HepG2 (cell line): Measurements from ENCODE around the gene WDR5B. TPM values are rescaled to one million over a fixed set of nuclear protein-coding genes. Genes with fewer than 3 reads are reported as not detected.

Source experiments
- AHR ChIP-seq: IDR thresholded peaks from 2 replicates; pipeline ENCODE4 v1.6.1; 2018; ENCODE audit warnings: missing genetic modification reagents, missing compliant biosample characterization
- ARID2 ChIP-seq: sonication (generic); formaldehyde crosslinking; IDR thresholded peaks from 2 replicates; pipeline ENCODE4 v1.8.1; 2022; ENCODE audit warnings: mild to moderate bottlenecking, missing genetic modification reagents, borderline replicate concordance
- DMAP1 ChIP-seq: IDR thresholded peaks from 2 replicates; pipeline ENCODE4 v1.6.1; 2016
- EED ChIP-seq: sonication (generic); formaldehyde crosslinking; IDR thresholded peaks from 2 replicates; pipeline ENCODE4 v1.5.0; 2020; ENCODE audit warnings: mild to moderate bottlenecking, missing genetic modification reagents
- FOXO1 ChIP-seq: sonication (generic); formaldehyde crosslinking; IDR thresholded peaks from 2 replicates; pipeline ENCODE4 v1.4.0; 2020; ENCODE audit warnings: missing genetic modification reagents
- GABPA ChIP-seq, 2 experiments: IDR thresholded peaks; 2 replicates each; pipeline ENCODE4 v1.6.1; 2011 to 2016; ENCODE audit warnings: low read depth in 2 of 2, low read length in 1 of 2, missing biosample characterization in 1 of 2, missing genetic modification characterization in 1 of 2
- HOXD1 ChIP-seq: sonication (generic); formaldehyde crosslinking; IDR thresholded peaks from 2 replicates; pipeline ENCODE4 v1.5.0; 2020; ENCODE audit warnings: missing genetic modification reagents
- NKX3-1 ChIP-seq: sonication (generic); formaldehyde crosslinking; IDR thresholded peaks from 2 replicates; pipeline ENCODE4 v1.5.0; 2020; ENCODE audit warnings: missing genetic modification reagents
- SPEN ChIP-seq: sonication (generic); formaldehyde crosslinking; IDR thresholded peaks from 2 replicates; pipeline ENCODE4 v1.5.1; 2020; ENCODE audit warnings: low read depth, mild to moderate bottlenecking, missing genetic modification reagents
- TAF1 ChIP-seq: sonication (generic); formaldehyde crosslinking; IDR thresholded peaks from 2 replicates; pipeline ENCODE4 v1.4.0; 2020; ENCODE audit warnings: missing genetic modification reagents
- YEATS4 ChIP-seq: sonication (generic); formaldehyde crosslinking; IDR thresholded peaks from 2 replicates; pipeline ENCODE4 v1.4.0; 2020; ENCODE audit warnings: missing genetic modification reagents, borderline replicate concordance
- ZFP36 ChIP-seq: fragments of 150-350 bp; IDR thresholded peaks from 2 replicates; pipeline ENCODE4 v1.6.1; 2018; ENCODE audit warnings: borderline replicate concordance, low read length, low read depth; ENCODE audit not compliant: partially characterized antibody
- ZNF143 ChIP-seq: sonication (generic); formaldehyde crosslinking; IDR thresholded peaks from 2 replicates; pipeline ENCODE4 v1.4.0; 2020; ENCODE audit warnings: missing genetic modification reagents
- ZNF337 ChIP-seq: sonication (generic); formaldehyde crosslinking; IDR thresholded peaks from 2 replicates; pipeline ENCODE4 v1.5.1; 2020; ENCODE audit warnings: missing genetic modification reagents, low read depth, mild to moderate bottlenecking, borderline replicate concordance
- ZNF547 ChIP-seq: sonication (generic); formaldehyde crosslinking; IDR thresholded peaks from 2 replicates; pipeline ENCODE4 v1.5.1; 2020; ENCODE audit warnings: mild to moderate bottlenecking, missing genetic modification reagents
- ZNF563 ChIP-seq: sonication (generic); formaldehyde crosslinking; IDR thresholded peaks from 2 replicates; pipeline ENCODE4 v1.8.0; 2022; ENCODE audit warnings: mild to moderate bottlenecking, moderate library complexity, missing genetic modification reagents
- ZNF619 ChIP-seq: sonication (generic); formaldehyde crosslinking; IDR thresholded peaks from 2 replicates; pipeline ENCODE4 v1.4.0; 2020; ENCODE audit warnings: mild to moderate bottlenecking, missing genetic modification reagents
- ZNF746 ChIP-seq: sonication (generic); formaldehyde crosslinking; IDR thresholded peaks from 2 replicates; pipeline ENCODE4 v1.8.0; 2022; ENCODE audit warnings: mild to moderate bottlenecking, missing genetic modification reagents
- polyA plus RNA-seq, 8 experiments: library from polyadenylated mRNA; depleted of rRNA in 3 of 8; stranded (reverse) in 7 of 8; unstranded in 1 of 8; fragments of >200 nt; fragmentation: Illumina TruSeq in 4 of 8; extraction: Trizol in 4 of 8; gene quantifications; 2 replicates each; pipeline versions ENCODE4 v1.2.1 to v1.2.3, GENCODE V29; 2011 to 2016; ENCODE audit warnings: low read depth in 4 of 8, missing spikeins in 1 of 8, mixed read lengths in 1 of 8; ENCODE audit not compliant: insufficient read depth in 1 of 8
- total RNA-seq, 5 experiments: library from RNA; depleted of rRNA; stranded (reverse); fragments of >200 nt; fragmentation: Illumina TruSeq; extraction: Trizol; gene quantifications; 2 replicates each; pipeline ENCODE4 v1.2.3, GENCODE V29; 2016; ENCODE audit warnings: low read depth in 1 of 5
- TF ChIP-seq, protein P1 (sequence below): sonication (generic); formaldehyde crosslinking; IDR thresholded peaks from 2 replicates; pipeline ENCODE4 v1.5.1; 2020; ENCODE audit warnings: missing genetic modification reagents, mild to moderate bottlenecking, borderline replicate concordance
- TF ChIP-seq, protein P2 (sequence below): sonication (generic); formaldehyde crosslinking; IDR thresholded peaks from 2 replicates; pipeline ENCODE4 v1.4.0; 2020; ENCODE audit warnings: mild to moderate bottlenecking, missing genetic modification reagents
- TF ChIP-seq, protein P3 (sequence below): sonication (generic); formaldehyde crosslinking; IDR thresholded peaks from 2 replicates; pipeline ENCODE4 v1.5.0; 2020; ENCODE audit warnings: mild to moderate bottlenecking, missing genetic modification reagents, moderate library complexity
- TF ChIP-seq, protein P4 (sequence below): sonication (generic); formaldehyde crosslinking; IDR thresholded peaks from 2 replicates; pipeline ENCODE4 v1.9.0; 2022; ENCODE audit warnings: low read depth, missing genetic modification reagents

Gene WDR5B
- total and polyA plus RNA-seq, 2 of the 13 experiments (the other 11 are each of a cell fraction or from before 2014, with no cell fraction given): 2.5 to 3.6 TPM

DNA sequence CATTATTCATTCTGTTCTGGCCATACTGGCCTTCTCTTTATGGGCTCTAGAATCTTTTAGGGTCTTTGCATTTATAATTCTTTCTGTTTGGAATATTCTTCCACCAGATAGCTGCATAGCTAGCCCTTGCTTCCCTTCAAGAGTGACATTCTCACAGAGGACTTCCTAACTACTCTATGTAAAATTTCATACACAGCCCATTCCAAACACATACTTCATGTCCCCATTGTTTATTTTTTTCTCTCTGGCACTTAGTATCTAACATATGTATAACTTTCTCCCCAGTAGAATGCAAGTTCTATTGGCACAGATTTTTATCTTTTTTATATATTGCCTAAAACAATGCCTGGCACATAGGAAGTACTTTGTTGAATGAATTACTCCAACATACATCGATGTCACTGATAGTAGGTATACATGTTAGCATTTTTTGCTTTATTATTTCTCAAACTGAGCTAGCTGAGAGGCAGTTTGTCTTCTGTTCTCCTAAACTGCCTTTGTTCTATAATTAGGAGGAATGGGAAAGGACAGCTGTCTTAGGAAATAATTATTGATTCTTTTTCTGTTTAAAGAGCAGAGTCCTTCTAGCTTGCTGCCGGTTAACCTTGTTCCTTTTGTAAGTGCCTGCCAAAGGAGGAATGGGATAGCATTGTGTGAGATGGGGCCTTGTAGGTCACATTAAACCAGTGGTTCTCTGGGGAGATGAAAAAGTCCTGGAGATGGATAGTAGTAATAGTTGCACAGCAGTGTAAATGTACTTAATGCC lies 24.0 kb downstream of the WDR5B start (continued):
- TF ChIP-seq, protein P1, sequence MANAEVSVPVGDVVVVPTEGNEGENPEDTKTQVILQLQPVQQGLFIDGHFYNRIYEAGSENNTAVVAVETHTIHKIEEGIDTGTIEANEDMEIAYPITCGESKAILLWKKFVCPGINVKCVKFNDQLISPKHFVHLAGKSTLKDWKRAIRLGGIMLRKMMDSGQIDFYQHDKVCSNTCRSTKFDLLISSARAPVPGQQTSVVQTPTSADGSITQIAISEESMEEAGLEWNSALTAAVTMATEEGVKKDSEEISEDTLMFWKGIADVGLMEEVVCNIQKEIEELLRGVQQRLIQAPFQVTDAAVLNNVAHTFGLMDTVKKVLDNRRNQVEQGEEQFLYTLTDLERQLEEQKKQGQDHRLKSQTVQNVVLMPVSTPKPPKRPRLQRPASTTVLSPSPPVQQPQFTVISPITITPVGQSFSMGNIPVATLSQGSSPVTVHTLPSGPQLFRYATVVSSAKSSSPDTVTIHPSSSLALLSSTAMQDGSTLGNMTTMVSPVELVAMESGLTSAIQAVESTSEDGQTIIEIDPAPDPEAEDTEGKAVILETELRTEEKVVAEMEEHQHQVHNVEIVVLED (CRISPR knock-in tag): no peak
- TF ChIP-seq ZNF619: no peak
- no peak for TF ChIP-seq ZFP36
- TF ChIP-seq NKX3-1: peak; percentile 50; the same call in 1 of the 2 replicates
- no peak for TF ChIP-seq ZNF746
- peak; percentile 24; the same call in 1 of the 2 replicates for TF ChIP-seq DMAP1 (CRISPR knock-in tag)
- no peak for TF ChIP-seq GABPA (IDR thresholded peaks at IDR 0.05; ENCODE audit: low read depth, low read length)
- TF ChIP-seq GABPA (CRISPR knock-in tag; IDR thresholded peaks at IDR 0.05; ENCODE audit: low read depth): no peak; the same call in 1 of the 2 replicates
- no peak for TF ChIP-seq ZNF143 (CRISPR knock-in tag)
- TF ChIP-seq HOXD1 (CRISPR knock-in tag): no peak
- no peak for TF ChIP-seq YEATS4 (CRISPR knock-in tag)
- no peak for TF ChIP-seq ZNF337 (CRISPR knock-in tag)
- TF ChIP-seq SPEN (CRISPR knock-in tag): no peak
- TF ChIP-seq, protein P2, sequence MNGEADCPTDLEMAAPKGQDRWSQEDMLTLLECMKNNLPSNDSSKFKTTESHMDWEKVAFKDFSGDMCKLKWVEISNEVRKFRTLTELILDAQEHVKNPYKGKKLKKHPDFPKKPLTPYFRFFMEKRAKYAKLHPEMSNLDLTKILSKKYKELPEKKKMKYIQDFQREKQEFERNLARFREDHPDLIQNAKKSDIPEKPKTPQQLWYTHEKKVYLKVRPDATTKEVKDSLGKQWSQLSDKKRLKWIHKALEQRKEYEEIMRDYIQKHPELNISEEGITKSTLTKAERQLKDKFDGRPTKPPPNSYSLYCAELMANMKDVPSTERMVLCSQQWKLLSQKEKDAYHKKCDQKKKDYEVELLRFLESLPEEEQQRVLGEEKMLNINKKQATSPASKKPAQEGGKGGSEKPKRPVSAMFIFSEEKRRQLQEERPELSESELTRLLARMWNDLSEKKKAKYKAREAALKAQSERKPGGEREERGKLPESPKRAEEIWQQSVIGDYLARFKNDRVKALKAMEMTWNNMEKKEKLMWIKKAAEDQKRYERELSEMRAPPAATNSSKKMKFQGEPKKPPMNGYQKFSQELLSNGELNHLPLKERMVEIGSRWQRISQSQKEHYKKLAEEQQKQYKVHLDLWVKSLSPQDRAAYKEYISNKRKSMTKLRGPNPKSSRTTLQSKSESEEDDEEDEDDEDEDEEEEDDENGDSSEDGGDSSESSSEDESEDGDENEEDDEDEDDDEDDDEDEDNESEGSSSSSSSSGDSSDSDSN (CRISPR knock-in tag): no peak
- TF ChIP-seq, protein P3, sequence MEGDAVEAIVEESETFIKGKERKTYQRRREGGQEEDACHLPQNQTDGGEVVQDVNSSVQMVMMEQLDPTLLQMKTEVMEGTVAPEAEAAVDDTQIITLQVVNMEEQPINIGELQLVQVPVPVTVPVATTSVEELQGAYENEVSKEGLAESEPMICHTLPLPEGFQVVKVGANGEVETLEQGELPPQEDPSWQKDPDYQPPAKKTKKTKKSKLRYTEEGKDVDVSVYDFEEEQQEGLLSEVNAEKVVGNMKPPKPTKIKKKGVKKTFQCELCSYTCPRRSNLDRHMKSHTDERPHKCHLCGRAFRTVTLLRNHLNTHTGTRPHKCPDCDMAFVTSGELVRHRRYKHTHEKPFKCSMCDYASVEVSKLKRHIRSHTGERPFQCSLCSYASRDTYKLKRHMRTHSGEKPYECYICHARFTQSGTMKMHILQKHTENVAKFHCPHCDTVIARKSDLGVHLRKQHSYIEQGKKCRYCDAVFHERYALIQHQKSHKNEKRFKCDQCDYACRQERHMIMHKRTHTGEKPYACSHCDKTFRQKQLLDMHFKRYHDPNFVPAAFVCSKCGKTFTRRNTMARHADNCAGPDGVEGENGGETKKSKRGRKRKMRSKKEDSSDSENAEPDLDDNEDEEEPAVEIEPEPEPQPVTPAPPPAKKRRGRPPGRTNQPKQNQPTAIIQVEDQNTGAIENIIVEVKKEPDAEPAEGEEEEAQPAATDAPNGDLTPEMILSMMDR: no peak
- TF ChIP-seq FOXO1: no peak; the same call in 1 of the 2 replicates
- no peak for TF ChIP-seq TAF1 (CRISPR knock-in tag)
- no peak for TF ChIP-seq ZNF563 (CRISPR knock-in tag)
- TF ChIP-seq, protein P4, sequence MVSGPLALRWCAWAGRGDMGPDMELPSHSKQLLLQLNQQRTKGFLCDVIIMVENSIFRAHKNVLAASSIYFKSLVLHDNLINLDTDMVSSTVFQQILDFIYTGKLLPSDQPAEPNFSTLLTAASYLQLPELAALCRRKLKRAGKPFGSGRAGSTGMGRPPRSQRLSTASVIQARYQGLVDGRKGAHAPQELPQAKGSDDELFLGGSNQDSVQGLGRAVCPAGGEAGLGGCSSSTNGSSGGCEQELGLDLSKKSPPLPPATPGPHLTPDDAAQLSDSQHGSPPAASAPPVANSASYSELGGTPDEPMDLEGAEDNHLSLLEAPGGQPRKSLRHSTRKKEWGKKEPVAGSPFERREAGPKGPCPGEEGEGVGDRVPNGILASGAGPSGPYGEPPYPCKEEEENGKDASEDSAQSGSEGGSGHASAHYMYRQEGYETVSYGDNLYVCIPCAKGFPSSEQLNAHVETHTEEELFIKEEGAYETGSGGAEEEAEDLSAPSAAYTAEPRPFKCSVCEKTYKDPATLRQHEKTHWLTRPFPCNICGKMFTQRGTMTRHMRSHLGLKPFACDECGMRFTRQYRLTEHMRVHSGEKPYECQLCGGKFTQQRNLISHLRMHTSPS (CRISPR knock-in tag): no peak
- TF ChIP-seq ZNF547 (CRISPR knock-in tag): no peak
- no peak for TF ChIP-seq AHR (CRISPR knock-in tag)
- no peak for TF ChIP-seq ARID2
- no peak for TF ChIP-seq EED (CRISPR knock-in tag)
